DND-41 (cell line): Measurements from ENCODE around the gene PLSCR1.
"Not testable (repeated sequence)": the region's sequence is repeated elsewhere in the genome, so short reads cannot be mapped to it uniquely, and the experiment has no call there.

Source experiments
- ATAC-seq: fragments of 200-7000 bp; cut with Tn5 transposase; 3 replicates; pipeline ENCODE4 v1.9.1; 2021; ENCODE audit warnings: low read depth; ENCODE audit not compliant: insufficient read depth
- DNase-seq: peaks from one replicate; pipeline ENCODE4 v3.0.0-alpha.2; 2020
- H2AFZ ChIP-seq: 2 replicates; pipeline ENCODE4 v1.6.0; 2012; ENCODE audit warnings: low read depth, low read length
- H3K27ac ChIP-seq: 2 replicates; pipeline ENCODE4 v1.5.1; 2012; ENCODE audit warnings: low read length, inconsistent platforms
- H3K27me3 ChIP-seq: fragments of 200-600 bp; sonication (generic); 2 replicates; pipeline ENCODE4 v1.6.0; 2012; ENCODE audit warnings: low read length, mild to moderate bottlenecking, inconsistent platforms; ENCODE audit not compliant: insufficient read depth, poor library complexity
- H3K36me3 ChIP-seq: 2 replicates; pipeline ENCODE4 v1.5.1; 2012; ENCODE audit warnings: low read length, inconsistent platforms; ENCODE audit not compliant: insufficient read depth
- H3K4me1 ChIP-seq: 2 replicates; pipeline ENCODE4 v1.5.1; 2012; ENCODE audit warnings: mild to moderate bottlenecking, low read length; ENCODE audit not compliant: insufficient read depth
- H3K4me2 ChIP-seq: 2 replicates; pipeline ENCODE4 v1.6.0; 2012; ENCODE audit warnings: mild to moderate bottlenecking, moderate library complexity, low read length, inconsistent platforms; ENCODE audit not compliant: insufficient read depth
- H3K4me3 ChIP-seq, 2 experiments: fragments of 200-600 bp in 1 of 2; shearing (Covaris generic) in 1 of 2; 2 replicates each; pipeline ENCODE4 v1.5.1; 2012 to 2016; ENCODE audit warnings: inconsistent platforms in 2 of 2, low read length in 2 of 2, mild to moderate bottlenecking in 2 of 2, low read depth in 1 of 2, moderate library complexity in 1 of 2
- H3K79me2 ChIP-seq: 2 replicates; pipeline ENCODE4 v1.6.0; 2012; ENCODE audit warnings: low read length, inconsistent platforms; ENCODE audit not compliant: insufficient read depth
- H3K9ac ChIP-seq: 2 replicates; pipeline ENCODE4 v1.6.0; 2012; ENCODE audit warnings: low read depth, mild to moderate bottlenecking, inconsistent platforms, low read length, moderate library complexity
- H3K9me3 ChIP-seq: 2 replicates; pipeline ENCODE4 v1.5.1; 2012; ENCODE audit warnings: low read length, moderate library complexity, mild to moderate bottlenecking, inconsistent platforms; ENCODE audit not compliant: insufficient read depth, severe bottlenecking
- H4K20me1 ChIP-seq: 2 replicates; pipeline ENCODE4 v1.6.0; 2012; ENCODE audit warnings: low read length; ENCODE audit not compliant: insufficient read depth
- CTCF ChIP-seq: IDR thresholded peaks from 2 replicates; pipeline ENCODE4 v1.5.1; 2012; ENCODE audit warnings: borderline replicate concordance, low read length, moderate library complexity, mild to moderate bottlenecking; ENCODE audit not compliant: poor library complexity, severe bottlenecking; ENCODE audit errors: extremely low read depth
- EZH2 ChIP-seq: IDR thresholded peaks from 3 replicates; pipeline ENCODE4 v1.6.1; 2012; ENCODE audit warnings: borderline replicate concordance, low read depth, mild to moderate bottlenecking, moderate library complexity, low read length, inconsistent platforms; ENCODE audit not compliant: severe bottlenecking

Gene PLSCR1

DNA sequence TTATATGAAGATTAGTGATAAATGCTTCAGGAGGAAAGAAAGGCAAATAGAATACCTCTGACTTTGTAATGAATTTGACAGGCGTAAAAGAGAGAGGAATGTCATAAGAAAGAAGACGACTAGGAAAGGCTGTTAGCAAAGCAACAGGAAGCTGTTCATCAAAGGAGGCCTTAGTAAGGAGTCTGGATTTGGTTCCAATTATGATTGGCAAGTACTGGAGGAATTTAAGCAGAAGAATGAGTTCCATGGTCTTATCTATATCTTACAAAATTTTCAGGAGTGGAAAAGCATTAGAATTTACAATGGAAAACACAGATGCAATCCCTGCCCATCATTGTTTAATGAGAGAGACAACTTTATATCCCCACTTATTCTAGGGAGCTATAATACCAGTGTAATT is 13.8 kb downstream of the PLSCR1 start:
- peaks cover 64% of the 10 kb centered on the region for H3K36me3 ChIP-seq
- peaks cover 4% of the 10 kb centered on the region; the same call in 1 of the 2 replicates for H4K20me1 ChIP-seq
- H3K9me3 ChIP-seq = no peaks in the 10 kb centered on the region
- no peak overlapping the region for H3K4me2 ChIP-seq
- no peak for TF ChIP-seq CTCF
- TF ChIP-seq EZH2 = no peak
- no peak overlapping the region for H3K4me3 ChIP-seq
- H3K79me2 ChIP-seq = peaks cover 7% of the 10 kb centered on the region; the same call in 1 of the 2 replicates
- ATAC-seq (no peak), DNase-seq (no peak)
- no peak overlapping the region for H3K9ac ChIP-seq
- no peak overlapping the region for H3K27ac ChIP-seq
- no peaks in the 10 kb centered on the region for H3K27me3 ChIP-seq
- no peaks in the 10 kb centered on the region for H3K4me1 ChIP-seq
- H2AFZ ChIP-seq = no peak overlapping the region

- H3K4me3 ChIP-seq = no peak overlapping the region
- no peak overlapping the region for H3K27ac ChIP-seq
- H3K9me3 ChIP-seq = no peaks in the 10 kb centered on the region
- no peak overlapping the region for H3K4me2 ChIP-seq
- TF ChIP-seq EZH2 (no peak), CTCF (no peak)
- no peaks in the 10 kb centered on the region for H3K4me1 ChIP-seq
- no peak for ATAC-seq
- H4K20me1 ChIP-seq = no peaks in the 10 kb centered on the region; the same call in 1 of the 2 replicates
- peaks cover 66% of the 10 kb centered on the region for H3K36me3 ChIP-seq
- H3K9ac ChIP-seq = no peak overlapping the region
- H3K27me3 ChIP-seq = no peaks in the 10 kb centered on the region
- no peak overlapping the region for H2AFZ ChIP-seq
- no peak for DNase-seq
- H3K79me2 ChIP-seq = peaks cover 2% of the 10 kb centered on the region; the same call in 1 of the 2 replicates
Observed at GRCh38 chr3:146529021-146529420, 15.4 kb downstream of the PLSCR1 start.

DNA sequence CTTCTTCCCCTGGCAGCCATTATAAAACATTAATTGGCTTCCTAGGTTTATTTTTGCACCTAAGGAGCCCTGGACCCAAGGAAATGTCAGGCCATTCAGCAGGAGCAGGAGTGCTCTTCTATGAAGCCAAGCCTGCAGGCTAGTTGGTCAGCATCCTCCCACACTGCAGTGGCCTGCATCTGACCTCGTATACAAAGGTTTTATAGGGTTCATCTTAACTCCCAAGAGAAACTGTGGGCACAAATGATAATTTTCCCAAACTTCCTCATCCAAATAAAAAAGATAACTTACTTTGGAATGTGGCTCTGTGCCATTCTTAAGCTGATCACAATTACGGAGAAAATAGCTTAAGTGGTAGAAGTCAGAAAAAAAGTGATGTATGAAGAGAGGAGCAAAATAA is 19.4 kb downstream of the PLSCR1 start:
- peaks cover 65% of the 10 kb centered on the region for H3K36me3 ChIP-seq
- ATAC-seq = no peak
- H3K4me1 ChIP-seq = no peaks in the 10 kb centered on the region
- no peak overlapping the region for H3K9ac ChIP-seq
- TF ChIP-seq EZH2 (no peak), CTCF (no peak)
- H4K20me1 ChIP-seq = no peaks in the 10 kb centered on the region; the same call in 1 of the 2 replicates
- no peak for DNase-seq
- H3K4me2 ChIP-seq = no peak overlapping the region
- no peak overlapping the region for H3K4me3 ChIP-seq
- no peaks in the 10 kb centered on the region for H3K27me3 ChIP-seq
- H2AFZ ChIP-seq = no peak overlapping the region
- no peak overlapping the region for H3K27ac ChIP-seq
- H3K9me3 ChIP-seq = no peaks in the 10 kb centered on the region
- peaks cover 2% of the 10 kb centered on the region; the same call in 1 of the 2 replicates for H3K79me2 ChIP-seq

DNA sequence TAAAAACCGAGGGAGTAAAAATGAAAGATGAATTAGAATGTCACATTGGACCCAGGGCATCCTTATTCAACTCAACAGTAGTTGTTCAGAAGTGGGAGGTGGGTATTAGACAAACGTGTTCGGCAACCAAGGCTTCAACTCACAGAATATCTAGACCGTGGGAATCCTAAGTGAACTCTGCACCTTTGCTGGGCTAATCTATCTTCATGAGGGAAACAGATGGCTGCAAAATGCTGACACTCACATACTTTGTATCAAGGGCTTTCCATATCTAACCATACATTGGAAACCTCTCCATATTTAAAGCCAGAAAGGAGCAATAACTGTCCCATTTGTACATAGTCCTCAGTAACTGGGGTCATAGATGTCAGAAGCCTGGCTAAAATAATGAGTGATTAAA is 20.9 kb downstream of the PLSCR1 start:
- H3K4me2 ChIP-seq = no peak overlapping the region
- no peak overlapping the region for H2AFZ ChIP-seq
- H4K20me1 ChIP-seq = no peaks in the 10 kb centered on the region
- no peaks in the 10 kb centered on the region for H3K9me3 ChIP-seq
- H3K27ac ChIP-seq = no peak overlapping the region
- ATAC-seq (no peak), DNase-seq (no peak)
- no peak overlapping the region for H3K9ac ChIP-seq
- TF ChIP-seq EZH2 = no peak
- TF ChIP-seq CTCF = no peak
- no peaks in the 10 kb centered on the region for H3K27me3 ChIP-seq
- H3K4me3 ChIP-seq = no peak overlapping the region
- H3K4me1 ChIP-seq = no peaks in the 10 kb centered on the region
- H3K79me2 ChIP-seq = no peaks in the 10 kb centered on the region
- peaks cover 63% of the 10 kb centered on the region for H3K36me3 ChIP-seq

DNA sequence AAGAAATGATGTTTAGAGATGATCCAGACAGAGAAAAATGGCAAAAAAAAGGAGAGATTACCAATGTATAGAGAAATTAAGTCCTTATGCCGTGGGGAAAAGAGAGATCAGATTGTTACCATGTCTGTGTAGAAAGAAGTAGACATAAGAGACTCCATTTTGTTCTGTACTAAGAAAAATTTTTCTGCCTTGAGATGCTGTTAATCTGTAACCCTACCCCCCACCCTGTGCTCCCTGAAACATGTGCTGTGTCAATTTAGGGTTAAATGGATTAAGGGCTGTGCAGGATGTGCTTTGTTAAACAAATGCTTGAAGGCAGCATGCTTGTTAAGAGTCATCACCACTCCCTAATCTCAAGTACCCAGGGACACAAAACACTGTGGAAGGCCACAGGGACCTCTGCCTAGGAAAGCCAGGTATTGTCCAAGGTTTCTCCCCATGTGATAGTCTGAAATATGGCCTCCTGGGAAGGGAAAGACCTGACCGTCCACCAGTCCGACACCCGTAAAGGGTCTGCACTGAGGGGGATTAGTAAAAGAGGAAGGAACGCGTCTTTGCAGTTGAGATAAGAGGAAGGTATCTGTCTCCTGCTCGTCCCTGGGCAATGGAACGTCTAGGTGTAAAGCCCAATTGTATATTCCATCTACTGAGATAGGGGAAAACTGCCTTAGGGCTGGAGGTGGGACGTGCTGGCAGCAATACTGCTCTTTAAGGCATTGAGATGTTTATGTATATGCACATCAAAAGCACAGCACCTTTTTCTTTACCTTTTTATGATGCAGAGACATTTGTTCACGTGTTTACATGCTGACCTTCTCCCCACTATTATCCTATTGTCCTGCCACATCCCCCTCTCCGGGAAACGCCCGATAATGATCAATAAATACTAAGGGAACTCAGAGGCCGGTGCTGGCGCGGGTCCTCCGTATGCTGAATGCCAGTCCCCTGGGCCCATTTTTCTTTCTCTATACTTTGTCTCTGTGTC is 21.9 kb downstream of the PLSCR1 start:
- ATAC-seq, H3K4me2 ChIP-seq, H3K9me3 ChIP-seq, H3K4me1 ChIP-seq, H3K9ac ChIP-seq, H2AFZ ChIP-seq, DNase-seq, H4K20me1 ChIP-seq, H3K79me2 ChIP-seq, H3K4me3 ChIP-seq, H3K27me3 ChIP-seq, H3K27ac ChIP-seq: not testable (repeated sequence)
- peaks cover 56% of the 10 kb centered on the region for H3K36me3 ChIP-seq
